ENCODE data around the gene IQCM.

- no peak for TF ChIP-seq CTCF (IDR thresholded peaks at IDR 0.05)
- no peak for TF ChIP-seq POLR2A (IDR thresholded peaks at IDR 0.05)
Observed at GRCh38 chr4:149343614-149344013, 472.0 kb downstream of the IQCM start.
